A673 (cell line): ENCODE measurements around the gene CLEC18B. TPM values are rescaled to one million over a fixed set of nuclear protein-coding genes. Genes with fewer than 3 reads are reported as not detected.
A peak's percentile ranks its signal among the peaks of the same experiment; 100 is the strongest.
"Not testable (repeated sequence)": the region's sequence is repeated elsewhere in the genome, so short reads cannot be mapped to it uniquely, and the experiment has no call there.

Experiments
- BruUV-seq: library from RNA; stranded (reverse); fragments of 400-500 nt; replicated peaks from 2 replicates; lab custom pipeline; 2021; lab: Mats Ljungman, UMichigan
- CTCF ChIA-PET: fragments of 300-600 bp; sonication (Branson Sonifier 250); formaldehyde crosslinking; loops from one replicate; lab custom pipeline; 2022; ENCODE audit warnings: antibody characterized with exemption; lab: Charles Lee
- POLR2A ChIA-PET: fragments of 300-600 bp; sonication (Branson Sonifier 250); formaldehyde crosslinking; loops from one replicate; lab custom pipeline; 2022; ENCODE audit warnings: antibody characterized with exemption; ENCODE audit not compliant: low non-redundant PET; lab: Charles Lee
- DNase-seq: peaks from one replicate; pipeline ENCODE4 v3.0.0-alpha.2; 2015; ENCODE audit warnings: low spot score
- H3K27ac ChIP-seq: fragments of 200-600 bp; sonication (generic); 2 replicates; pipeline ENCODE4 v1.5.1; 2016; ENCODE audit warnings: mixed run types, low read depth, mild to moderate bottlenecking, mixed read lengths, antibody characterized with exemption, low read length; ENCODE audit not compliant: poor library complexity, severe bottlenecking
- H3K27me3 ChIP-seq: fragments of 200-600 bp; sonication (generic); replicated peaks from 2 replicates; pipeline ENCODE4 v1.6.1; 2017; ENCODE audit warnings: mixed run types, low read depth, mild to moderate bottlenecking, mixed read lengths, antibody characterized with exemption, low read length; ENCODE audit not compliant: insufficient read depth, poor library complexity
- H3K36me3 ChIP-seq: fragments of 200-600 bp; sonication (generic); 2 replicates; pipeline ENCODE4 v1.6.1; 2016; ENCODE audit warnings: mixed run types, mild to moderate bottlenecking, mixed read lengths, antibody characterized with exemption, low read length; ENCODE audit not compliant: insufficient read depth, poor library complexity, severe bottlenecking
- H3K4me1 ChIP-seq: fragments of 200-600 bp; sonication (generic); 2 replicates; pipeline ENCODE4 v1.6.1; 2017; ENCODE audit warnings: mixed run types, mild to moderate bottlenecking, mixed read lengths, antibody characterized with exemption, low read length; ENCODE audit not compliant: insufficient read depth, poor library complexity, severe bottlenecking
- H3K4me3 ChIP-seq: fragments of 200-600 bp; sonication (generic); 2 replicates; pipeline ENCODE4 v1.5.1; 2016; ENCODE audit warnings: low read depth, mixed run types, mild to moderate bottlenecking, mixed read lengths, low read length; ENCODE audit not compliant: poor library complexity, severe bottlenecking
- H3K9me3 ChIP-seq: fragments of 200-600 bp; sonication (generic); 2 replicates; pipeline ENCODE4 v1.6.1; 2016; ENCODE audit warnings: mixed run types, low read depth, mild to moderate bottlenecking, mixed read lengths, antibody characterized with exemption, low read length; ENCODE audit not compliant: poor library complexity, severe bottlenecking
- CTCF ChIP-seq: fragments of 300-800, 200-600 bp; sonication (generic); conservative IDR thresholded peaks from 2 replicates; pipeline ENCODE4 v1.5.1; 2017; ENCODE audit warnings: low read depth, mild to moderate bottlenecking, antibody characterized with exemption, low read length, moderate library complexity, mixed read lengths
- EZH2 ChIP-seq: fragments of 200-600 bp; sonication (generic); IDR thresholded peaks from 2 replicates; pipeline ENCODE4 v1.6.1; 2017; ENCODE audit warnings: borderline replicate concordance, low read depth, mild to moderate bottlenecking, mixed read lengths, antibody characterized with exemption, low read length; ENCODE audit not compliant: poor library complexity, severe bottlenecking
- intact Hi-C: fragments of 100-400 bp; cut with micrococcal nuclease; formaldehyde crosslinking; loops from one replicate; pipeline ENCODE4 v1.10.0; 2022; ENCODE audit not compliant: unreplicated experiment
- total RNA-seq: library from RNA; stranded (reverse); gene quantifications from 2 replicates; pipeline ENCODE4 v1.2.3, GENCODE V29; 2021

Gene CLEC18B
- total RNA-seq, 1 experiment from 2014 or later: 37.7 TPM

DNA sequence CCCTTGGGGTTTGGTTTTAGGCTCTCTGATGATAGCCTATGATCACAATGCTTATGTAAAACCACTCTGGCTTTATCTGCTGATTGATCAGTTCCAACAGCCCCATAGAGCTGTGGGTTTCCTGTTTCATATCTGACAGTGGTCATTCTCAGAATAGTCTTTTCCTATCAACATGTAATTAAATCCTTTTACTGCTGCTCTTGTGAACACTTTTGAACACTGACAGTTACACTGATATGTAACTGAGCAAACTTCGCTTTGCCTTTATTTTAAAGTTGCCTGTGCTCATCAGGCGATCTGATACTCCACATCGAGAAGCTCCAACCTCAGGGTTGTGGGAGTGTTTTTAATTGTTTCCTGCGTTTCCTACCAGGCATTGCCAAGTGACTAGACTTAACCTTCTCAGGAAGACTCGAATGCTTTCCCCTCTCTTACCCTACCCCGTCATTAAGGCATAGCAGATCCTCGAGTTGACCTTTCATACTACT lies 17.3 kb upstream of the CLEC18B start:
- ChIA-PET POLR2A (no interaction called here), CTCF (no interaction called here)
- TF ChIP-seq CTCF: no peak
- no peak for TF ChIP-seq EZH2
- Histone ChIP-seq H3K36me3 (peaks cover 69% of the 10 kb centered on the region), H3K4me3 (no peak overlapping the region), H3K9me3 (no peaks in the 10 kb centered on the region), H3K27me3 (no peaks in the 10 kb centered on the region), H3K27ac (peak overlapping the region; percentile 25), H3K4me1 (no peaks in the 10 kb centered on the region)
- BruUV-seq: no TSS peak
- DNase-seq: no peak
- intact Hi-C loops: no loop called here

- H3K36me3 ChIP-seq: peaks cover 6% of the 10 kb centered on the region
- no peak for DNase-seq
- no peaks in the 10 kb centered on the region for H3K4me1 ChIP-seq
- ChIA-PET CTCF (no interaction called here), POLR2A (no interaction called here)
- H3K9me3 ChIP-seq: no peaks in the 10 kb centered on the region
- H3K27me3 ChIP-seq: no peaks in the 10 kb centered on the region
- peak overlapping the region; percentile 45 for H3K27ac ChIP-seq
- BruUV-seq: no TSS peak
- no peak overlapping the region for H3K4me3 ChIP-seq
- intact Hi-C loops: no loop called here
- TF ChIP-seq EZH2: no peak
- no peak for TF ChIP-seq CTCF
Measured at GRCh38 chr16:74431516-74431915, 10.2 kb upstream of the CLEC18B start.

GRCh38 chr16:74430036-74430712 lies 8.9 kb upstream of the CLEC18B start:
- H3K27ac ChIP-seq: peak overlapping the region; percentile 37
- DNase-seq: peak; percentile 58
- H3K36me3 ChIP-seq, POLR2A ChIA-PET, CTCF ChIA-PET, H3K9me3 ChIP-seq, H3K27me3 ChIP-seq, intact Hi-C loops, BruUV-seq, H3K4me3 ChIP-seq, H3K4me1 ChIP-seq: not testable (repeated sequence)
- peak; percentile 74 for TF ChIP-seq CTCF

DNA sequence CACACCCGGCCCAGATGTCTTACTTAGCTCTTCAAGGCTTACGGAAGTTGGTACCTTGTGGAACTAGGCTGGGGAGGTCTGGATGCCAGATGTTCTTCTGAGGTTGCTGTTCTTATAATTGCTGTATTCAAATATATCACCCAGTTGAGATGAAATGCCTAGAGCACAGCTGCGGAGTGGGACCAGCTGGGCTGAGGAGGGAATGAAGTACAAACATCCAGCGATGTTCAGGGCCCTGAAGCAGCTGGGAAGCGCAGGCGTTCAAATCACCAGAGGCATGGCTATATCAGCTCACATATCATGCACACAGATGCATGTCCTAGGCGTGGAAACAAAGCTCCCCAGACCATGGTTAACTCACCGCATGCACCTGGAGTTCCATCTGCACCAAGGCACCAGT lies 7.2 kb upstream of the CLEC18B start:
- intact Hi-C loops, DNase-seq, H3K9me3 ChIP-seq, POLR2A ChIA-PET, H3K36me3 ChIP-seq, CTCF ChIA-PET, BruUV-seq, H3K4me3 ChIP-seq, H3K27ac ChIP-seq, H3K27me3 ChIP-seq, H3K4me1 ChIP-seq: not testable (repeated sequence)

DNA sequence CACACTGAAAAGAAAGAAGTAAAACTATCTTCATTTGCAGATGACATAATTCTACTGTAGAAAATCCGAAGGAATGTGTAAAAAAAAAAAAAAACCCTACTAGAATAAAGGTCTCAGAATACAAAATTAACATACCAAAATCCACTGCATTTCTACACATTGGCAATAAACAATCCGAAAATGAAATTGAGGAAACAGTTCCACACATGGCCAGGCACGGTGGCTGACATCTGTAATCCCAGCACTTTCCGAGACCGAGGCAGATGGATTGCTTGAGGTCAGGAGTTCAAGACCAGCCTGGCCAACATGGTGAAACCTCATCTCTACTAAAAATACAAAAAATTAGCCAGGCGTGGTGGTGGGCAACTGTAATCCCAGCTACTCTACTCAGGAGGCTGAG lies 4.5 kb upstream of the CLEC18B start:
- H3K4me1 ChIP-seq, CTCF ChIA-PET, intact Hi-C loops, H3K9me3 ChIP-seq, H3K27me3 ChIP-seq, DNase-seq, H3K4me3 ChIP-seq, H3K27ac ChIP-seq, BruUV-seq, H3K36me3 ChIP-seq: not testable (repeated sequence)
- POLR2A ChIA-PET: interaction anchor here (0.6 kb wide), 1 partner anchor 12 kb away, joined by 4 read pairs; no protein-coding TSS in a partner anchor
